Heart right ventricle (tissue), 16 donors: ENCODE measurements around the gene GGCT. TPM values are rescaled to one million over a fixed set of nuclear protein-coding genes. Genes with fewer than 3 reads are reported as not detected.
A peak's percentile ranks its signal among the peaks of the same experiment; 100 is the strongest.
"Not testable (repeated sequence)": the region's sequence is repeated elsewhere in the genome, so short reads cannot be mapped to it uniquely, and the experiment has no call there.

ENCODE experiments used
- ATAC-seq, 8 donors: fragments of 200-7000 bp; cut with Tn5 transposase; one replicate each; pipeline ENCODE4 v1.9.1; 2020; ENCODE audit warnings: mild to moderate bottlenecking in 8 of 8, moderate library complexity in 8 of 8, moderate number of reproducible peaks in 1 of 8
- DNase-seq, 2 donors: peaks; one replicate each; pipeline ENCODE4 v3.0.0-alpha.2; 2020
- H3K27ac ChIP-seq, 10 donors: fragments of 200-600 bp; sonication (generic) in 2 of 10; one replicate each; pipeline versions ENCODE4 v1.5.0 to v1.8.0; 2020 to 2022; ENCODE audit warnings: mild to moderate bottlenecking in 3 of 10
- H3K27me3 ChIP-seq, 7 donors: fragments of 200-600 bp; one replicate each; pipeline ENCODE4 v1.8.0; 2021 to 2022; ENCODE audit warnings: mild to moderate bottlenecking in 2 of 7
- H3K36me3 ChIP-seq, 9 donors: fragments of 200-600 bp; sonication (generic) in 1 of 9; one replicate each; pipeline versions ENCODE4 v1.5.0 to v1.8.0; 2020 to 2022; ENCODE audit warnings: mild to moderate bottlenecking in 2 of 9
- H3K4me1 ChIP-seq, 9 donors: fragments of 200-600 bp; sonication (generic) in 1 of 9; one replicate each; pipeline versions ENCODE4 v1.5.0 to v1.8.0; 2020 to 2022; ENCODE audit warnings: mild to moderate bottlenecking in 4 of 9
- H3K4me3 ChIP-seq, 10 donors: fragments of 200-600 bp; sonication (generic) in 2 of 10; one replicate each; pipeline versions ENCODE4 v1.5.0 to v1.8.0; 2020 to 2022; ENCODE audit warnings: mild to moderate bottlenecking in 7 of 10, moderate library complexity in 2 of 10
- H3K9me3 ChIP-seq, 11 donors: fragments of 200-600 bp in 10 of 11; sonication (generic) in 2 of 11; one replicate each; pipeline versions ENCODE4 v1.5.0 to v1.8.0; 2013 to 2022; ENCODE audit warnings: mild to moderate bottlenecking in 2 of 11, control low read depth in 1 of 11, moderate library complexity in 1 of 11
- WGBS, 2 donors: extraction: QIAGEN DNeasy Blood & Tissue Kit; methylation state at CpG; one replicate each; pipeline ENCODE4 v1.1.7; 2013; ENCODE audit warnings: inconsistent platforms in 1 of 2; 5-methylcytosine and 5-hydroxymethylcytosine counted together
- intact Hi-C, 10 donors: fragments of 100-400 bp; cut with DNase I; formaldehyde crosslinking; loops; one replicate each; pipeline versions ENCODE4 v1.11.1 to v1.14.2; 2022
- polyA plus RNA-seq, 2 donors: library from polyadenylated mRNA; stranded (reverse); fragments of 200-250 nt; gene quantifications; one replicate each; pipeline ENCODE4 v1.2.3, GENCODE V29; 2013
- total RNA-seq, 10 donors: library from RNA; stranded (reverse); fragmentation: NEBNext Ultra II Directional in 3 of 10; extraction: Animal tissue kit (Norgen Biotek cat#: 25700) in 3 of 10; gene quantifications; one replicate each; pipeline versions ENCODE4 v1.2.1 to v1.2.4, GENCODE V29; 2021 to 2023
- TF ChIP-seq, protein P1 (sequence below), 9 donors: fragments of 200-600 bp; sonication (generic) in 2 of 9; IDR thresholded peaks; one replicate each; pipeline versions ENCODE4 v1.5.0 to v1.8.0; 2021 to 2022; ENCODE audit warnings: antibody characterized with exemption in 9 of 9, mild to moderate bottlenecking in 5 of 9, moderate library complexity in 1 of 9
- donor health status: Arrhythmogenic right ventricular cardiomyopathy.
- donor health status: ischemic (EF 13 %, LVEDD 7.1; RV severe dilation, severe dysfunction).
- donor health status: healthy with polysubstance abuse.
- donor health status: DM: no; HTN: yes; CAD: no.
- donor health status: DM: no; HTN: no; CAD: no.
- donor health status: ischemic (EF 25% LVEDD 6.9; RV normal size, moderate dysfunction).
- donor health status: ischemic (EF 25% LVEDD 5.7; RV mildly dilated, moderate dysfunction).
- donor health status: healthy.
- donor health status: DM: yes; HTN: yes; CAD: no.
- donor health status: Ischemic cardiomyopathy.
- donor health status: ischemic (EF 35%, LVEDD 5.7; RV mildly dilated, moderate dysfunction).
- donor health status: nonischemic (EF 11% LVEDD 7.7; RV severe dilation, severe dysfunction).
- donor health status: DM: yes; HTN: yes; CAD: no.
- donor health status: PGD.
- donor health status: ischemic (EF 29% LVEDD 5.4; RV normal size, mild dysfunction).
- donor health status: nonischemic (EF 23%, LVEDD 6.1; RV moderate dilation, normal function).

GGCT gene
- total and polyA plus RNA-seq, 12 donors = 13.8 to 54.2 (median 18.7) TPM

DNA sequence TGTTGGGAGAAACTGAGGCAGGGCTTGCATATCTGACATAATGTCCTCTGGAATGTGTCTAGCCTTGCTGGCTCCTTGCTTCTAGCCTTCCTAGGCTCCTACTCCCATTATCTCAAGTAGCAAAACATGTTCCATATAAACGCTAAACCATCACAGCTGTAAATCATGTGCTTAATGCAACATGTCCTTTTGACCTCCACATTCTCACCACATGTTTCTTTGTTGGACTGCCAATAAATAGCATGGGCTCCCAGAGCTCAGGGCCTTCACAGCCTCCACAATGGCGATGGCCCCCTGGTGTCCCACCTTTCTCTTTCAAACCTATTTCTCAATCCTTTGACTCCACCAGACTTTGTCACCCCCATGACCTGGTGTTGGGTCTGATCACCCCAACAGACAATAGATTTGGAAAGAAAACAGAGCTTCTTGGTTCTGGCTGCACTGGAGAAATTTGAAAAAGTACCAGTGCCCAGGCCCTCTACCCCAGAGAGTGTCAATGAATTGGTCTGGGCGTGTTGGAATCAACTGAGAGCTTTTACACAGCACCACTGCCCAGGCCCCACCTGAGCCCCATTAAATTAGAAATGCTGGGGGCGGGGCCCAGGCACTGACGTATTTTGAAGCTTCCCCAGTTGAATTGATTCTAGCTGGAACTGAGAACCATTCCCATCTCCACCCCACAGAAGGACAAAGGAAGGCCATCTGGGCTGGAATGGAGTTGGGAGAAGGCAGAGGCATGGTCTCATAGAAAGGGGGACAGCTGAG, 41.3 kb upstream of the GGCT start:
- intact Hi-C loops = loop anchor here in 2 of 10 donors (5.0 kb wide), 1 partner anchor 34 kb away; no protein-coding TSS in a partner anchor
- Histone ChIP-seq H3K9me3 (no peaks in the 10 kb centered on the region), H3K4me1 (peaks cover 0 to 27% (median 16%) of the 10 kb centered on the region in 9 donors), H3K27me3 (no peaks in the 10 kb centered on the region), H3K27ac (no peak overlapping the region), H3K4me3 (no peak overlapping the region), H3K36me3 (peaks cover 0 to 35% (median 0%) of the 10 kb centered on the region in 9 donors)
- TF ChIP-seq, protein P1, sequence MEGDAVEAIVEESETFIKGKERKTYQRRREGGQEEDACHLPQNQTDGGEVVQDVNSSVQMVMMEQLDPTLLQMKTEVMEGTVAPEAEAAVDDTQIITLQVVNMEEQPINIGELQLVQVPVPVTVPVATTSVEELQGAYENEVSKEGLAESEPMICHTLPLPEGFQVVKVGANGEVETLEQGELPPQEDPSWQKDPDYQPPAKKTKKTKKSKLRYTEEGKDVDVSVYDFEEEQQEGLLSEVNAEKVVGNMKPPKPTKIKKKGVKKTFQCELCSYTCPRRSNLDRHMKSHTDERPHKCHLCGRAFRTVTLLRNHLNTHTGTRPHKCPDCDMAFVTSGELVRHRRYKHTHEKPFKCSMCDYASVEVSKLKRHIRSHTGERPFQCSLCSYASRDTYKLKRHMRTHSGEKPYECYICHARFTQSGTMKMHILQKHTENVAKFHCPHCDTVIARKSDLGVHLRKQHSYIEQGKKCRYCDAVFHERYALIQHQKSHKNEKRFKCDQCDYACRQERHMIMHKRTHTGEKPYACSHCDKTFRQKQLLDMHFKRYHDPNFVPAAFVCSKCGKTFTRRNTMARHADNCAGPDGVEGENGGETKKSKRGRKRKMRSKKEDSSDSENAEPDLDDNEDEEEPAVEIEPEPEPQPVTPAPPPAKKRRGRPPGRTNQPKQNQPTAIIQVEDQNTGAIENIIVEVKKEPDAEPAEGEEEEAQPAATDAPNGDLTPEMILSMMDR (IDR thresholded peaks at IDR 0.05) = no peak
- WGBS, 2 donors = 80 to 81% methylated on average over 5 of the region's 5 CpGs
- DNase-seq (no peak), ATAC-seq (no peak)

DNA sequence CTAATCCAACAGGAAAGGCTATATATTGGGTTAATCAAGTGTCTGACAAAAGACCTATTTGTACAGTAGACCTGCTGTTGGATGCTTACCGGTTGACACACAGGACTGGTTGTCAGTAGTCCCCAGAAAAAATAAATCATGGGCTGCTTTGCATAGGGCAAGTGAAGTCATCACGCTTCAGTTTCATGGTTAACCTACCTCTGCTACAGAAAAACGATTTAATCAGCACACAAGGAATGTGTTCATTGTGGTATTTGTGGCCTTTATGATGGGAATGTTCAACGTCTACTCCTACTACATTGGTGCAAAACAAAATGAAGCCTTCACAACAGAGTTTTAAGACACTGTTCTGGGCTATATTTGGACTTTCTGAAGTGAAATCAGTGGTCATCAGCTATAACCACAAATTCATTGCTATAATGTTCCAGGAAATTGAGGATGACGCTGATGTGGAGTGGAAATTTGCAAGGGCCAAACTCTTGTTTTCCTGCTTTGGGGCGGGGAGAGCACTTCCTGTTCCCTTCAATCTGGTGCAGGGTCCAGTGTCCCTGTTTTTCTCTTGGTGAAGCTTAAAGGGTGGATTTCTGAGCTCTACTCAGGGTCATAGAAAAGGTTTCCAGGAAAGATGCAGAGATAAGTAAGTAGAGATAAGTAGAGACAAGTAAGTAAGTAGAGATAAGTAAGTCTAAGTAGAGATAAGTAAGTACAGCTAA, 39.3 kb upstream of the GGCT start:
- no peaks in the 10 kb centered on the region for H3K27me3 ChIP-seq
- no peak for DNase-seq
- ATAC-seq = peak in 1 of 8 donors; percentile 55
- peaks cover 0 to 11% (median 2%) of the 10 kb centered on the region in 9 donors for H3K4me1 ChIP-seq
- intact Hi-C loops = no loop called here
- WGBS, 2 donors = 72 to 77% methylated on average over 6 of the region's 6 CpGs
- H3K27ac ChIP-seq = peak overlapping the region in 3 of 10 donors; percentile 15 to 30 (median 28)
- peaks cover 0 to 43% (median 0%) of the 10 kb centered on the region in 9 donors for H3K36me3 ChIP-seq
- TF ChIP-seq, protein P1 (IDR thresholded peaks at IDR 0.05) = no peak
- H3K9me3 ChIP-seq = no peaks in the 10 kb centered on the region
- no peak overlapping the region for H3K4me3 ChIP-seq

DNA sequence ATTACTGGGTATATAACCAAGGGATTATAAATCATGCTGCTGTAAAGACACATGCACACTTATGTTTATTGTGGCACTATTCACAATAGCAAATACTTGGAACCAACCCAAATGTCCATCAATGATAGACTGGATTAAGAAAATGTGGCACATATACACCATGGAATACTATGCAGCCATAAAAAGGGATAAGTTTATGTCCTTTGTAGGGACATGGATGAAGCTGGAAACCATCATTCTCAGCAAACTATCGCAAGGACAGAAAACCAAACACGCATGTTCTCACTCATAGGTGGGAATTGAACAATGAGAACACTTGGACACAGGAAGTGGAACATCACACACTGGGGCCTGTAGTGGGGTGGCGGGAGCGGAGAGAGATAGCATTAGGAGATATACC, 38.5 kb upstream of the GGCT start:
- H3K27me3 ChIP-seq, intact Hi-C loops, DNase-seq, ATAC-seq, H3K27ac ChIP-seq, H3K9me3 ChIP-seq, H3K4me1 ChIP-seq, H3K4me3 ChIP-seq: not testable (repeated sequence)
- WGBS, 2 donors = 97 to 98% methylated on average over 4 of the region's 4 CpGs
- peaks cover 0 to 42% (median 0%) of the 10 kb centered on the region in 9 donors for H3K36me3 ChIP-seq

DNA sequence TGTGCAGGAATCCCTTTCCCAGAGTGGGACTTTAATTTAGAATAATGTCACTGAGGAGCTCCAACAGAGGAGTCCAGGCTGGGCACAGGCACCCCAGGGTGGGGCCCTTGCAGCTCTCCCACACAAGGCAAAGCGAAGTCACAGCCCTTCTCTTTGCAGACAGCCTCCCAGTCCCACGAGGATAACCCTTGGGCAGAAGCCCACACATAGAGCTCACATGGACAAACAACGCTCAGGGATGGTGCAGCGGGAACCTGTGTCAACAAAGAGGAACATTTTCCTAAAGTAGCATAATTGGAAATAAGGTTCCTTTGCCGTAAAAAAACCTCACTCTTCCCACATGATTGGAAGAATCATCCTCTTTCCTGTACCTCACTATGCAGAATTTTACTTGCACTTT, 29.3 kb upstream of the GGCT start:
- WGBS, 2 donors = 58 to 63% methylated on average over 5 of the region's 5 CpGs
- intact Hi-C loops = no loop called here
- ATAC-seq = peak in 4 of 8 donors; percentile 34 to 72 (median 47)

More for the DNA sequence above, 29.3 kb upstream of the GGCT start:
- no peak overlapping the region for H3K27ac ChIP-seq
- TF ChIP-seq, protein P1 (IDR thresholded peaks at IDR 0.05) = no peak
- peaks cover 0 to 7% (median 0%) of the 10 kb centered on the region in 9 donors for H3K4me1 ChIP-seq
- no peak overlapping the region for H3K4me3 ChIP-seq
- DNase-seq = peak in 1 of 2 donors; percentile 9
- peaks cover 0 to 19% (median 0%) of the 10 kb centered on the region in 9 donors for H3K36me3 ChIP-seq
- H3K27me3 ChIP-seq = no peaks in the 10 kb centered on the region
- H3K9me3 ChIP-seq = no peaks in the 10 kb centered on the region
